Gastrocnemius medialis (tissue), 4 donors: ENCODE measurements around the gene PSMD13. TPM values are rescaled to one million over a fixed set of nuclear protein-coding genes. Genes with fewer than 3 reads are reported as not detected.
A peak's percentile ranks its signal among the peaks of the same experiment; 100 is the strongest.

Source experiments
- ATAC-seq, 2 donors: fragments of 150-250 bp; one replicate each; pipeline ENCODE4 v1.9.1; 2016
- DNase-seq, 2 donors: peaks; one replicate each; pipeline ENCODE4 v3.0.0-alpha.2; 2019
- H3K27ac ChIP-seq, 4 donors: fragments of 200-600 bp; sonication (generic); 1 replicate in 1 of 4; 2 replicates in 3 of 4; pipeline ENCODE4 v1.5.1; 2016 to 2018; ENCODE audit warnings: mild to moderate bottlenecking in 2 of 4, moderate library complexity in 1 of 4
- H3K27me3 ChIP-seq, 3 donors: fragments of 200-600 bp; sonication (generic) in 2 of 3; 1 replicate in 1 of 3; 2 replicates in 2 of 3; pipeline versions ENCODE4 v1.5.1 to v1.6.0; 2016 to 2019; ENCODE audit warnings: mild to moderate bottlenecking in 1 of 3, moderate library complexity in 1 of 3
- H3K36me3 ChIP-seq, 2 donors: fragments of 200-600 bp; sonication (generic) in 1 of 2; one replicate each; pipeline ENCODE4 v1.5.1; 2017 to 2018
- H3K4me1 ChIP-seq, 2 donors: fragments of 200-600 bp; sonication (generic) in 1 of 2; one replicate each; pipeline ENCODE4 v1.5.1; 2016 to 2017; ENCODE audit warnings: mild to moderate bottlenecking in 2 of 2
- H3K4me3 ChIP-seq, 4 donors: fragments of 200-600 bp; sonication (generic) in 3 of 4; 1 replicate in 1 of 4; 2 replicates in 3 of 4; pipeline ENCODE4 v1.5.1; 2016 to 2019; ENCODE audit warnings: mild to moderate bottlenecking in 2 of 4
- H3K9me3 ChIP-seq, 3 donors: fragments of 200-600 bp; sonication (generic) in 2 of 3; 1 replicate in 1 of 3; 2 replicates in 2 of 3; pipeline ENCODE4 v1.5.1; 2016 to 2019
- POLR2A ChIP-seq, 2 donors: fragments of 450-650 bp; IDR thresholded peaks; one replicate each; pipeline ENCODE4 v1.6.1; 2017; ENCODE audit warnings: antibody characterized with exemption in 2 of 2, mild to moderate bottlenecking in 2 of 2, moderate library complexity in 2 of 2
- in situ Hi-C, 4 donors: fragments of 200-750 bp; cut with MboI; loops; one replicate each; pipeline versions ENCODE4 v1.15.0 to v1.8.0; 2017; ENCODE audit warnings: low sequenced_read_pairs in 4 of 4
- intact Hi-C: fragments of 100-400 bp; cut with DNase I; formaldehyde crosslinking; loops from one replicate; pipeline ENCODE4 v1.15.1; 2023; ENCODE audit warnings: low total_unique reads
- total RNA-seq, 4 donors: library from RNA; depleted of rRNA; stranded (reverse); fragments of >200 nt; gene quantifications; one replicate each; pipeline versions ENCODE4 v1.1.0 to v1.2.3, GENCODE V29; 2016
- TF ChIP-seq, protein P1 (sequence below), 5 experiments: fragments of 450-650 bp in 3 of 5; fragments of 200-600 bp in 2 of 5; sonication (generic) in 2 of 5; IDR thresholded peaks in 4 of 5; conservative IDR thresholded peaks in 1 of 5; 1 replicate in 4 of 5; 2 replicates in 1 of 5; pipeline ENCODE4 v1.5.1; 2016 to 2019; ENCODE audit warnings: antibody characterized with exemption in 5 of 5, mild to moderate bottlenecking in 3 of 5, moderate library complexity in 3 of 5

PSMD13 gene
- total RNA-seq, 4 donors from 2014 or later: 128 to 189 (median 163) TPM

DNA sequence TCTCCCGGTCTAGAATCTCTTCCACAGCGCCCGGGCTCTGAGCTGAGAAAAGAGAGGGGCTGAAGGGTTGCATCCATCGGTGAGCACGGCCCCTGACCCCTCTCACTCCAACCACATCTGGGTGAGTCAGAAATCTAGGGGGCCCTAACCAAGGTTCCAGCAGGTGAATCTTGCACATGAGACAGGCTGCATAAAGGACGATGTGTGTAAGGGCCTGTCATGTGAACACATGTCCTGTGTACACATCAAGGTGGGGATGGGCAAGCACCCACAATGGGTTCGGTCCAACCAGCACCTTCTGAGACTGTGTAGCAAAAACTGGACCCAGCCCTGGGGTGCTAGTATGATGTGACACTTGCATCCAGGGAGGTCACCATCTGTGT lies 30.8 kb upstream of the PSMD13 start:
- Histone ChIP-seq H3K27me3 (no peaks in the 10 kb centered on the region), H3K36me3 (peaks cover 0 to 41% of the 10 kb centered on the region in 2 donors), H3K4me3 (peak overlapping the region; percentile 72 to 99 (median 84)), H3K4me1 (peaks cover 26 to 40% of the 10 kb centered on the region in 2 donors), H3K27ac (peak overlapping the region; percentile 95 to 100 (median 98)), H3K9me3 (no peaks in the 10 kb centered on the region)
- in situ Hi-C loops (no loop called here), intact Hi-C loops (loop anchor here (5.0 to 10.0 kb wide), 3 partner anchors 146 to 301 kb away; partner anchors contain the start of genes ANO9 and RNH1)
- no peak for DNase-seq
- TF ChIP-seq, protein P1, sequence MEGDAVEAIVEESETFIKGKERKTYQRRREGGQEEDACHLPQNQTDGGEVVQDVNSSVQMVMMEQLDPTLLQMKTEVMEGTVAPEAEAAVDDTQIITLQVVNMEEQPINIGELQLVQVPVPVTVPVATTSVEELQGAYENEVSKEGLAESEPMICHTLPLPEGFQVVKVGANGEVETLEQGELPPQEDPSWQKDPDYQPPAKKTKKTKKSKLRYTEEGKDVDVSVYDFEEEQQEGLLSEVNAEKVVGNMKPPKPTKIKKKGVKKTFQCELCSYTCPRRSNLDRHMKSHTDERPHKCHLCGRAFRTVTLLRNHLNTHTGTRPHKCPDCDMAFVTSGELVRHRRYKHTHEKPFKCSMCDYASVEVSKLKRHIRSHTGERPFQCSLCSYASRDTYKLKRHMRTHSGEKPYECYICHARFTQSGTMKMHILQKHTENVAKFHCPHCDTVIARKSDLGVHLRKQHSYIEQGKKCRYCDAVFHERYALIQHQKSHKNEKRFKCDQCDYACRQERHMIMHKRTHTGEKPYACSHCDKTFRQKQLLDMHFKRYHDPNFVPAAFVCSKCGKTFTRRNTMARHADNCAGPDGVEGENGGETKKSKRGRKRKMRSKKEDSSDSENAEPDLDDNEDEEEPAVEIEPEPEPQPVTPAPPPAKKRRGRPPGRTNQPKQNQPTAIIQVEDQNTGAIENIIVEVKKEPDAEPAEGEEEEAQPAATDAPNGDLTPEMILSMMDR (IDR thresholded peaks at IDR 0.05 in 4 of 5, conservative IDR thresholded peaks at IDR 0.05 in 1 of 5): no peak
- no peak for TF ChIP-seq POLR2A (IDR thresholded peaks at IDR 0.05)
- ATAC-seq: no peak

DNA sequence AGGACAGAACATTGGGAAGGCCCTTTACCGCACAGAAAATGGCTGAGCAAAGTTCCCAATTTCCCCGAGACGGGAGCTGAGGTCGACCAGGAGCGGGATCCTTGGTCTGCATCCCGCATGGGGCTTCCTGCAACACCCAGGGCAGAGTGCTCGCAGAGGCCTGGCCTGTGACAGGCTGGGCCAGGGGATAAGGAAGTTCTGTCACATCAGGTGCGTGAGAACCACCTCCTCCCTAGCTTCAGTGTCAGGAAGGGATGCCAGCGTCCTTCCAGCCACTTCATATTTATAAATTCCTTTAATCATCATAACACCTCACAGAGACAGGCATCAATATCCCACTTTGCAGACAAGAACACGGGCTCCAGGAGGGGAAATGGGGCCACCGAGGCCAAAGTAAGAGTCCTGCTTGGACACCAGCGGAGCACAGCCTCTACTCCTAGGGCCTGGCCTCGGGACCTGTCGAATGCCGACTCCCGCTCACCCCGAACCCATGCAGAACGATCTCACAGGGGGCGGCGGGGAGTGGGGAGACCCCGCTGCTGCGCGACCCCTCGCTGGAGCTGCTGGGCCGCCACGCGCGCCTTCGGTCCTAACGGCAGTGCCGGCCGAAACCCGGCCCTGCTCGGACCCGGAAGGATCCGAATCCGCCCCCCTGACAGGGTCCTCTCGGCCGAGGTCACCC lies 30.1 kb upstream of the PSMD13 start:
- no peaks in the 10 kb centered on the region for H3K9me3 ChIP-seq
- H3K27me3 ChIP-seq: no peaks in the 10 kb centered on the region
- intact Hi-C loops: loop anchor here (5.0 to 10.0 kb wide), 3 partner anchors 146 to 301 kb away; partner anchors contain the start of genes ANO9 and RNH1
- no peak for DNase-seq
- H3K36me3 ChIP-seq: peaks cover 0 to 46% of the 10 kb centered on the region in 2 donors
- TF ChIP-seq, protein P1 (IDR thresholded peaks at IDR 0.05 in 4 of 5, conservative IDR thresholded peaks at IDR 0.05 in 1 of 5): no peak
- no peak for TF ChIP-seq POLR2A (IDR thresholded peaks at IDR 0.05)
- H3K27ac ChIP-seq: peak overlapping the region; percentile 95 to 100 (median 98)
- ATAC-seq: no peak
- peaks cover 26 to 41% of the 10 kb centered on the region in 2 donors for H3K4me1 ChIP-seq
- peak overlapping the region; percentile 72 to 99 (median 84) for H3K4me3 ChIP-seq
- in situ Hi-C loops: no loop called here

DNA sequence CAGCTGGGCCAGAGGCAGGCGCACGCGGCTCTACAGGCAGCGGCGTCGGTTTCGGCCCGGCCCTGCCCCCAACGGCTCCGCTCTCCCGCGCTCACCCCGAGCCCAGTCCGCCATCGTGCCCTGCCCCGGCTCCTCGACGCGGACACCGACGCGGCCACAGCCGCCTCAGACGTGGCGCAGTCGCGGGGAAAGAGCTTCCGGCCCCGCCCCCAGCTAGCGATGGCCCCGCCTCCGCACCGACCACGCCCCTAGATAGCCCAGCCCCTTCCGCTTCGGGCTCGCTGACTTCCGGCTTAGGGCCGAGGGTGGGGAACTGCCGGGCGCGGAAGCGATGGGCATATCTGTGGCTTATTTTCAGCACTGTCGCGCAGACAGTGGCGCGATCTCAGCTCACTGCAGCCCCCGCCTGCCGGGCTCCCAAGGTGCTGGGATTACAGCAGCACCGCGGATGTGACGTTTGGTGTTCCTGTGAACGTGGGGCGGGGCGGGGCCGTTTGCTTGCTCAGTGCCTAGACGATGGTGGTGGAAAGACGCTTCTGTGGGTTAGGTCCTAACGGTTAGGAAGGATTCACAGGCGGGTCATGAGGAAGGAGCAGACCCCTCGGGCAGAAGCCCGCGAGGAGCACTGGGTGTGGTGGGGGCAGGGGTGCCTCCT lies 29.4 kb upstream of the PSMD13 start, which contains the start of the genes BET1L and RIC8A:
Gene BET1L, minus strand, starts transcription at position 192 of the 655 bp plus-strand sequence. Its CDS starts 78 bp downstream, at position 114.
Gene RIC8A, plus strand, starts transcription at position 501 of the 655 bp plus-strand sequence. CDS start 1,147 bp downstream, outside the sequence.
- ATAC-seq: peak; percentile 84 to 87
- Histone ChIP-seq H3K27ac (peak within 1 kb of the TSS; percentile 95 to 100 (median 98)), H3K4me1 (peaks cover 26 to 41% of the 10 kb centered on the region in 2 donors), H3K36me3 (peaks cover 0 to 53% of the 10 kb centered on the region in 2 donors), H3K4me3 (peak within 1 kb of the TSS; percentile 72 to 99 (median 84)), H3K9me3 (no peaks in the 10 kb centered on the region), H3K27me3 (no peaks in the 10 kb centered on the region)
- TF ChIP-seq, protein P1 (IDR thresholded peaks at IDR 0.05 in 4 of 5, conservative IDR thresholded peaks at IDR 0.05 in 1 of 5): no peak
- TF ChIP-seq POLR2A (IDR thresholded peaks at IDR 0.05): peak; percentile 94 to 96
- in situ Hi-C loops (no loop called here), intact Hi-C loops (loop anchor here (5.0 to 10.0 kb wide), 3 partner anchors 145 to 300 kb away; partner anchors contain the start of genes ANO9 and RNH1)
- peak; percentile 87 to 96 for DNase-seq

DNA sequence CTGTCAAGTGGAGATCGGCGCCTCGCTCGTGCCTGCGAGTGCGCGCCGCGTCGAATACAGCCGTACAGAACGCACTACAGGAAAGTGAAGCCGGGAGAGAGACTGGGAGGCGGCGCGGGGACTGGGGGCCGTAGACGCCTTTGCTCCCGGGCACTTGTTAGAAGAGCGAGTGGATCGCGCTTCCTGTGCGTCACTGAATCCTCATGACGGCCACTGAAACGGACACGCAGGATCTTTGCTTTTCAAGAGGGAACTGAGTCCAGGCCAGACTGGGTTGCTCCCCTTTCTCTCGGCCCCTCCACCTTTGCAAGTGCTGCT lies 29.0 kb upstream of the PSMD13 start:
- H3K9me3 ChIP-seq: no peaks in the 10 kb centered on the region
- ATAC-seq: peak; percentile 36 to 47
- intact Hi-C loops: loop anchor here (1.0 to 10.0 kb wide), 4 partner anchors 28 to 299 kb away; partner anchors contain the start of genes ANO9, PSMD13, RNH1 and SIRT3
- no peak for DNase-seq
- H3K27ac ChIP-seq: peak overlapping the region; percentile 95 to 100 (median 98)
- in situ Hi-C loops: no loop called here
- peaks cover 0 to 57% of the 10 kb centered on the region in 2 donors for H3K36me3 ChIP-seq
- peaks cover 26 to 41% of the 10 kb centered on the region in 2 donors for H3K4me1 ChIP-seq
- peak overlapping the region; percentile 72 to 99 (median 84) for H3K4me3 ChIP-seq
- no peaks in the 10 kb centered on the region for H3K27me3 ChIP-seq
- TF ChIP-seq, protein P1 (IDR thresholded peaks at IDR 0.05 in 4 of 5, conservative IDR thresholded peaks at IDR 0.05 in 1 of 5): no peak
- no peak for TF ChIP-seq POLR2A (IDR thresholded peaks at IDR 0.05)
